Upper lobe of left lung (tissue), 6 donors: Measurements from ENCODE around the gene ABAT. TPM values are rescaled to one million over a fixed set of nuclear protein-coding genes. Genes with fewer than 3 reads are reported as not detected.
"Not testable (repeated sequence)": the region's sequence is repeated elsewhere in the genome, so short reads cannot be mapped to it uniquely, and the experiment has no call there.

Experiments
- ATAC-seq, 2 donors: fragments of 200-7000 bp; cut with Tn5 transposase; one replicate each; pipeline ENCODE4 v1.9.1; 2022; ENCODE audit warnings: mild to moderate bottlenecking in 2 of 2, moderate library complexity in 2 of 2; ENCODE audit not compliant: low FRiP score in 2 of 2
- DNase-seq, 2 donors: peaks; one replicate each; pipeline ENCODE4 v3.0.0-alpha.2; 2019 to 2020
- H3K27ac ChIP-seq, 4 donors: fragments of 200-600 bp; sonication (generic); one replicate each; pipeline ENCODE4 v1.5.1; 2016 to 2019
- H3K27me3 ChIP-seq, 4 donors: fragments of 200-600 bp; sonication (generic); one replicate each; pipeline ENCODE4 v1.5.1; 2017 to 2019
- H3K36me3 ChIP-seq, 4 donors: fragments of 200-600 bp; sonication (generic); one replicate each; pipeline ENCODE4 v1.5.1; 2016 to 2019
- H3K4me1 ChIP-seq, 4 donors: fragments of 200-600 bp; sonication (generic); one replicate each; pipeline ENCODE4 v1.5.1; 2018 to 2019
- H3K4me3 ChIP-seq, 4 donors: fragments of 200-600 bp; sonication (generic); one replicate each; pipeline ENCODE4 v1.5.1; 2017 to 2019; ENCODE audit warnings: mild to moderate bottlenecking in 2 of 4, moderate library complexity in 1 of 4
- H3K9me3 ChIP-seq, 4 donors: fragments of 200-600 bp; sonication (generic); one replicate each; pipeline ENCODE4 v1.5.1; 2018 to 2019
- EP300 ChIP-seq, 4 donors: sonication (generic); formaldehyde crosslinking; IDR thresholded peaks; one replicate each; pipeline ENCODE4 v1.5.1; 2017; ENCODE audit warnings: antibody characterized with exemption in 4 of 4, control low read depth in 2 of 4
- POLR2A ChIP-seq, 4 donors: fragments of 450-650 bp; IDR thresholded peaks; one replicate each; pipeline ENCODE4 v1.5.1; 2016 to 2017; ENCODE audit warnings: antibody characterized with exemption in 4 of 4, mild to moderate bottlenecking in 2 of 4
- POLR2AphosphoS5 ChIP-seq, 2 donors: sonication (generic); formaldehyde crosslinking; IDR thresholded peaks; one replicate each; pipeline ENCODE4 v1.5.1; 2017; ENCODE audit warnings: antibody characterized with exemption in 2 of 2
- WGBS, 2 donors: methylation state at CpG; one replicate each; pipeline ENCODE4 v1.1.5; 2017 to 2018; 5-methylcytosine and 5-hydroxymethylcytosine counted together
- total RNA-seq, 6 donors: library from RNA; depleted of rRNA in 4 of 6; stranded (reverse); fragments of >200 nt in 4 of 6; gene quantifications; one replicate each; pipeline versions ENCODE4 v1.1.0 to v1.2.1, GENCODE V29; 2016 to 2021
- TF ChIP-seq, protein P1 (sequence below), 6 experiments: fragments of 450-650 bp in 4 of 6; fragments of 200-600 bp in 2 of 6; sonication (generic) in 2 of 6; IDR thresholded peaks; one replicate each; pipeline ENCODE4 v1.5.1; 2016 to 2019; ENCODE audit warnings: antibody characterized with exemption in 6 of 6
- donor health status: DM: no; HTN: no; CAD: no; lungs with moderate emphysema.
- donor health status: DM: no; HTN: yes; CAD: no; lungs with severe emphysema.

The ABAT gene
- total RNA-seq, 6 donors from 2014 or later = 4.7 to 22.0 (median 9.1) TPM

DNA sequence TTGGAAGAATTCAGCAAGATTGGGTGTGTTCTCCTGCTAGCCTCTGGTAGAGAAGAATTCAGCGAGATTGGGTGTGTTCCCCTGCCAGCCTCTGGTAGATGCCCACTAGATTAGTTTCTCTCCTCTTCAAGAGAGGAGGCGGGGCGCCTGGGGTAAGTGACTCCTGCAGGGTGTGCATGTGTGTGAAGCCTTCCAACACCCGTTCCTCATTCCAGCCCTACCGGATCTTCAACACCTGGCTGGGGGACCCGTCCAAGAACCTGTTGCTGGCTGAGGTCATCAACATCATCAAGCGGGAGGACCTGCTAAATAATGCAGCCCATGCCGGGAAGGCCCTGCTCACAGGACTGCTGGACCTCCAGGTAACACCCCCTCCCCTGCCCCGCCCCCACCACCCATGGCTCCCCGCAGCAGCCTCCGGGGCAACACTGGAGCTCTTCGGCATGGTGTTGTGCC is 101.7 kb downstream of the ABAT start:
- Histone ChIP-seq H3K4me1 (no peaks in the 10 kb centered on the region), H3K27me3 (no peaks in the 10 kb centered on the region), H3K9me3 (no peaks in the 10 kb centered on the region), H3K4me3 (no peak overlapping the region), H3K36me3 (peaks cover 0 to 25% (median 1%) of the 10 kb centered on the region in 4 donors), H3K27ac (no peak overlapping the region)
- WGBS, 2 donors = 71 to 73% methylated on average over 9 to 10 of the region's 12 CpGs
- no peak for DNase-seq
- no peak for TF ChIP-seq POLR2A (IDR thresholded peaks at IDR 0.05)
- TF ChIP-seq POLR2AphosphoS5 (IDR thresholded peaks at IDR 0.05) = no peak
- TF ChIP-seq, protein P1, sequence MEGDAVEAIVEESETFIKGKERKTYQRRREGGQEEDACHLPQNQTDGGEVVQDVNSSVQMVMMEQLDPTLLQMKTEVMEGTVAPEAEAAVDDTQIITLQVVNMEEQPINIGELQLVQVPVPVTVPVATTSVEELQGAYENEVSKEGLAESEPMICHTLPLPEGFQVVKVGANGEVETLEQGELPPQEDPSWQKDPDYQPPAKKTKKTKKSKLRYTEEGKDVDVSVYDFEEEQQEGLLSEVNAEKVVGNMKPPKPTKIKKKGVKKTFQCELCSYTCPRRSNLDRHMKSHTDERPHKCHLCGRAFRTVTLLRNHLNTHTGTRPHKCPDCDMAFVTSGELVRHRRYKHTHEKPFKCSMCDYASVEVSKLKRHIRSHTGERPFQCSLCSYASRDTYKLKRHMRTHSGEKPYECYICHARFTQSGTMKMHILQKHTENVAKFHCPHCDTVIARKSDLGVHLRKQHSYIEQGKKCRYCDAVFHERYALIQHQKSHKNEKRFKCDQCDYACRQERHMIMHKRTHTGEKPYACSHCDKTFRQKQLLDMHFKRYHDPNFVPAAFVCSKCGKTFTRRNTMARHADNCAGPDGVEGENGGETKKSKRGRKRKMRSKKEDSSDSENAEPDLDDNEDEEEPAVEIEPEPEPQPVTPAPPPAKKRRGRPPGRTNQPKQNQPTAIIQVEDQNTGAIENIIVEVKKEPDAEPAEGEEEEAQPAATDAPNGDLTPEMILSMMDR (IDR thresholded peaks at IDR 0.05) = no peak
- no peak for TF ChIP-seq EP300 (IDR thresholded peaks at IDR 0.05)
- ATAC-seq = no peak

- Histone ChIP-seq H3K9me3 (no peaks in the 10 kb centered on the region), H3K27me3 (no peaks in the 10 kb centered on the region), H3K36me3 (peaks cover 0 to 25% (median 1%) of the 10 kb centered on the region in 4 donors), H3K27ac (no peak overlapping the region), H3K4me3 (no peak overlapping the region), H3K4me1 (no peaks in the 10 kb centered on the region)
- WGBS, 2 donors = 94 to 95% methylated on average over 7 of the region's 7 CpGs
- TF ChIP-seq POLR2AphosphoS5 (IDR thresholded peaks at IDR 0.05) (no peak), EP300 (IDR thresholded peaks at IDR 0.05) (no peak), POLR2A (IDR thresholded peaks at IDR 0.05) (no peak)
- TF ChIP-seq, protein P1 (IDR thresholded peaks at IDR 0.05) = no peak
- ATAC-seq = no peak
- no peak for DNase-seq
Measured at GRCh38 chr16:8777217-8777616, 102.8 kb downstream of the ABAT start.

- no peaks in the 10 kb centered on the region for H3K4me1 ChIP-seq
- no peak overlapping the region for H3K4me3 ChIP-seq
- TF ChIP-seq, protein P1 (IDR thresholded peaks at IDR 0.05) = no peak
- no peak overlapping the region for H3K27ac ChIP-seq
- no peak for ATAC-seq
- peaks cover 0 to 9% (median 0%) of the 10 kb centered on the region in 4 donors for H3K36me3 ChIP-seq
- H3K9me3 ChIP-seq = no peaks in the 10 kb centered on the region
- WGBS, 2 donors = 90 to 93% methylated on average over 7 to 8 of the region's 8 CpGs
- no peak for DNase-seq
- no peaks in the 10 kb centered on the region for H3K27me3 ChIP-seq
Measured at GRCh38 chr16:8781797-8782196, 107.4 kb downstream of the ABAT start.

DNA sequence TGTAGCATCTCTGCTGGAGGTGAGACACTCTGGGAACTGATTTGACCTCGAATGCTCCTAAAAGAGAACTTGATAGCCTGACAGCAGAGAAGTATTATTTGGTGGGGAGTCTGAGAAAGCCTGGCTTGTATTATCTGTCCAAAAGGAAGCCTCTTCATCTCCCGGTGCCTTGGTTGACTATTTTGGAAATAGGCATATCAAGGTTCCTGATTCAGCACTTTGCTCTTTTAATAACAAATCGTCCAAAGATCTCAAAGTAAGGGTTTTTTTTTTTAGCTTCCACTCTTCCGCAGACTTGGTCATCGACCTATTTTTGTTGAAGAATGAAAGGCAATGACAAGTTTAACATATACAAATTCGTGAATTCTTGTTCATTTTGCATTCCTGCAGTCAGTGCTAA is 108.3 kb downstream of the ABAT start:
- Histone ChIP-seq H3K36me3 (peaks cover 0 to 9% (median 0%) of the 10 kb centered on the region in 4 donors), H3K27me3 (no peaks in the 10 kb centered on the region), H3K27ac (no peak overlapping the region), H3K9me3 (no peaks in the 10 kb centered on the region), H3K4me3 (no peak overlapping the region), H3K4me1 (no peaks in the 10 kb centered on the region)
- ATAC-seq = no peak
- DNase-seq = no peak
- WGBS, 2 donors = 51 to 57% methylated on average over 6 of the region's 6 CpGs
- TF ChIP-seq POLR2A (IDR thresholded peaks at IDR 0.05) (no peak), EP300 (IDR thresholded peaks at IDR 0.05) (no peak), POLR2AphosphoS5 (IDR thresholded peaks at IDR 0.05) (no peak)
- TF ChIP-seq, protein P1 (IDR thresholded peaks at IDR 0.05) = no peak

- DNase-seq = no peak
- H3K36me3 ChIP-seq = no peaks in the 10 kb centered on the region
- ATAC-seq = no peak
- H3K27me3 ChIP-seq = no peaks in the 10 kb centered on the region
- 79 to 85% methylated on average over 5 to 6 of the region's 6 CpGs for WGBS, 2 donors
- H3K9me3 ChIP-seq = no peaks in the 10 kb centered on the region
- no peak overlapping the region for H3K4me3 ChIP-seq
- TF ChIP-seq POLR2AphosphoS5 (IDR thresholded peaks at IDR 0.05) = no peak
- TF ChIP-seq, protein P1 (IDR thresholded peaks at IDR 0.05) = no peak
- no peak for TF ChIP-seq POLR2A (IDR thresholded peaks at IDR 0.05)
- no peaks in the 10 kb centered on the region for H3K4me1 ChIP-seq
- H3K27ac ChIP-seq = no peak overlapping the region
Measured at GRCh38 chr16:8785408-8785807, 111.0 kb downstream of the ABAT start.

DNA sequence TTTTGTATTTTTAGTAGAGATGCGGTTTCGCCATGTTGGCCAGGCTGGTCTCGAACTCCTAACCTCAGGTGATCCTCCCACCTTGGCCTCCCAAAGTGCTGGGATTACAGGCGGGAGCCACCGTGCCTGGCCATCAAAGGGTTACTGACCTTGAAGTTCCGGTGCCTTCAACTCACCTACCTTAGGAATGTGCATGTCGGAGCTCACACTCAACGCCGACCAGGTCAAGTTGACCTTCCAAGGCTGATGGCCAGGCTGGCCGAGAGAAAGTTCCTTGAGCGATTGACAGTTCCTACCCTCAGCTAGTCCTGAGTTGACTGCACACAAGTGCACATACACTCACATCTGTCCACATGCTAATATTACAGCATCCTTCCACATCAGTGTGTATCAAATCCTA is 111.9 kb downstream of the ABAT start:
- not testable (repeated sequence) for ATAC-seq, H3K36me3 ChIP-seq, DNase-seq, H3K4me3 ChIP-seq, H3K4me1 ChIP-seq, H3K9me3 ChIP-seq, H3K27me3 ChIP-seq, H3K27ac ChIP-seq
- 80 to 84% methylated on average over 11 of the region's 11 CpGs for WGBS, 2 donors
